Stimulated activated CD8-positive, alpha-beta memory T cell treated with anti-CD3 and anti-CD28 coated beads, Interleukin-2, amount 100 ng/mL, for 48 hours (primary cell): ENCODE measurements around the gene LCP2.
"Not testable (repeated sequence)": the region's sequence is repeated elsewhere in the genome, so short reads cannot be mapped to it uniquely, and the experiment has no call there.

Experiments
- DNase-seq, 2 donors: peaks; one replicate each; pipeline ENCODE4 v3.0.0-alpha.2; 2020; ENCODE audit warnings: low read depth in 2 of 2

The LCP2 gene

GRCh38 chr5:170248931-170249227 is 48.7 kb downstream of the LCP2 start:
- not testable (repeated sequence) for DNase-seq

DNA sequence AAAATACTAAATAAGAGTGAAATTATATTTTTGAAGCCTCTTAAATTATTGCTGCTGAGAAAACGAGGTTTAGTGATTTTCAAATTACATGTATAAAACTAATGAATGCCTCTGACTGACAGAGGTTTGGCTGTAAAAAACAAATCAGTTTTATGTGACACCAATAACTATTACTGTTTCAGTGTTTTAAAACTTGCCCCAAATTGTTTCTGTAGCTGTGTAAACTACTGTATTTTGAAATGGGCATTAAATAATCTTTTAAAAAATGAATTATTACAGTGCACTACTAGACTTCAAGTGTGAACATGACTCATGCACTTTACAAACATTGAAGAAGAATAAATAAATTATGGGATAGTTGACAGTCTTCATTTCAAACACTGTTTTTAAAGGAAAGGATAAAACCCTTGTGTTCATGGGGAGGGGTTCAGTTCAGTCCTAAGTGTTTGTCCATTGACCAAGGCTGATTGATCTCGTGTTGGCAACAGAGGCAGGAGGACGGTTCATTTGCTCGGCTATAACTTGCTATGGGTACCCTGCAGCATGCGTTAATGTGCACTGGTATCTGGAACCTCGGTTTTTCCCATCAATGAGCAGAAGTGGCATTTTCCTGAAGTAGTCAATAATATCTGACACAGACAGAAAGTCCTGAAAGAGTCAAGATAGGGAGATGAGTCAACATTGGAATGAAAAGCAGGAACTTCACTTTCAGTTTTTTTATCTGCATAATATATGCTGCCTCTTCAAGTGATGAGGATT is 49.2 kb downstream of the LCP2 start:
- DNase-seq, result no peak

DNA sequence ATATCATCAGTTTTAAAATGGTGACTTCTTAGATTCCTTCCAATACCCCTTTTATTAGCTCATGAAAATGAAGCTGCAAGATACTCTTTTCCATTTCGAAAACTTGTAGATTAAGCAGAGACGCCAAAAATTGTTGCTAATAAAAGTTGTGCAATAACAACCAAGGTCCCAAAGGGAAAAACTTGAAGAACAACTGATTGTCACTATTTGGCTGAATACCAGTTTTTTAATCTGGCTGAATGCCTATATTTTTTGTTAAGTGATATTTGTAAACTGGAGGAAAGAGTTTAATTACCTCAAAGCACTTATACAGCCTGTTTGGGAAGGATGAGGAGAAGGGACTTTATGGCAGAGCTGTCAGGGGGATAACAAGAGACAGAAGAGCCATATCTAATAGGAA is 50.2 kb downstream of the LCP2 start:
- DNase-seq, result no peak

DNA sequence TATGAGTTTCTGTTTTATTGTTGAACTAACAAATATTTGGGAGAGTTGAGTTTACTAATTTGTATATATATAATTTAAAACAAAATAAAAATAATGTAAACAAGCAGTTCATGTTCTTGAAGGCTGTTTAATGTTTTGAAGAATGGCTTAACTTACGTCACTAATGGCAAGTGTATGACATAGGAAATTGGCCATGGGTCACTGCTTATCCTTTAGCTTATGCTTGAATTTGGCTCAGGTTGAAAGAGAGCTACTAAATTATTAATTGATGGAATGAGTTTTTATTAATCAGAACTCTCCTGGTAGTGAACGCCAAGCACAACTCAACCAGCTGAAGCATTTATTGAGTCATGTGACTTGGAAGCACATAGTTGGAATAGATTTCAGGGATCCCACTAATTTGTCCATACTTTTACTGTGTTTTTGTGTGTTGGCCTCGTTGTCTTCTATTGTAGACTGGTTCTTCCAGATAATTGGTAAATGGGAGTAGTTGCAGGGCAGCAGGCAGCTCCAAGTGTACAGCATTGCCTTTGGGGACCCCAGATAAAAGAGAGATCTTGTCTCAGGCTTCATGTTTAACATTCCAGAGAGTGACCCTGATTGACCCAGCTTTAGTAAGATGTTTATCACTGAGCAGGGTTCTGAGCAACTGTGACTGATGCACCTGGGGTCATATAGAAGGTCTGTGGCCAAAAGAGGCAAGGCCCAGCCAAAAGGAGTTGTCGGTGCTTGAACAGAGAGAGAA is 51.3 kb downstream of the LCP2 start:
- no peak for DNase-seq

DNA sequence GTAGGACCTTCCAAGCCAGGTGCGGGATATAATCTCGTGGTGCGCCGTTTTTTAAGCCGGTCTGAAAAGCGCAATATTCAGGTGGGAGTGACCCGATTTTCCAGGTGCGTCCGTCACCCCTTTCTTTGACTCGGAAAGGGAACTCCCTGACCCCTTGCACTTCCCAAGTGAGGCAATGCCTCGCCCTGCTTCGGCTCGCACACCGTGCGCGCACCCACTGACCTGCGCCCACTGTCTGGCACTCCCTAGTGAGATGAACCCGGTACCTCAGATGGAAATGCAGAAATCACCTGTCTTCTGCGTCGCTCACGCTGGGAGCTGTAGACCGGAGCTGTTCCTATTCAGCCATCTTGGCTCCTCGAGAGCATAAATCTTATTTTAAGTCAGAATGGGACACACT is 52.1 kb downstream of the LCP2 start:
- not testable (repeated sequence) for DNase-seq

DNA sequence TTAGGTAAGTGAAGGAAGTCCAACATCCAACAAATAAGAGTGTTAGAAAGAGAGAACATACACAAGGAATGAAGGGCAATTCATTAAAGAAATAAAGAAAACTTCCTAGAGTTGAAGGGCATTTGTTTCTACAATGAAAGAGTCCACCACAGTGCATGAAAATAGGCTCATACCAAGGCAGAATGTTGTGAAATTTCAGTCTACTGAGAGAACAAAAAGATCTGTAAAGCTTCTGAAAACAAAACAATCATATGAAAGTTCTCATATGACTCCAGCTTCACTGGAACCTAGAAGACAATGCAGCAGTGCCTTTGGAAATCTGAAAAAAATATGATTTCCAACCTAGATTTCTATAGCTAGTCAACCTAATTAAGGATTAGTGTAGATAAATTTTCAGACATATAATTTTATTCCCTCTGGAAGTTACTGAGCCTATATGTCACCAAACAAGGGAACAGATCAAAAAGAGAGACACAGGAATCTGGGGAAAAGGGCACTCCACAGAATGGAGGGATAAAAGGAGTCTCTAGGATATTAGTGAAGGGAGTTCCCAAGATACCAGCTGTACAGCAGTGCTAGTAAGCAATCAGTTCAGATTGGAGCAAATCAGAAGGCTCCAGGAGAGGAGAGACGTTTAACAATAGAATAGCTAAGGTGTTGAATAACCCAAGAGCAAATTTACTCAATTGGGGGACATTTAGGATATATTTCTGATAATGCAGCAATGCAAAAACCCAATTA is 59.0 kb downstream of the LCP2 start:
- DNase-seq, result no peak

DNA sequence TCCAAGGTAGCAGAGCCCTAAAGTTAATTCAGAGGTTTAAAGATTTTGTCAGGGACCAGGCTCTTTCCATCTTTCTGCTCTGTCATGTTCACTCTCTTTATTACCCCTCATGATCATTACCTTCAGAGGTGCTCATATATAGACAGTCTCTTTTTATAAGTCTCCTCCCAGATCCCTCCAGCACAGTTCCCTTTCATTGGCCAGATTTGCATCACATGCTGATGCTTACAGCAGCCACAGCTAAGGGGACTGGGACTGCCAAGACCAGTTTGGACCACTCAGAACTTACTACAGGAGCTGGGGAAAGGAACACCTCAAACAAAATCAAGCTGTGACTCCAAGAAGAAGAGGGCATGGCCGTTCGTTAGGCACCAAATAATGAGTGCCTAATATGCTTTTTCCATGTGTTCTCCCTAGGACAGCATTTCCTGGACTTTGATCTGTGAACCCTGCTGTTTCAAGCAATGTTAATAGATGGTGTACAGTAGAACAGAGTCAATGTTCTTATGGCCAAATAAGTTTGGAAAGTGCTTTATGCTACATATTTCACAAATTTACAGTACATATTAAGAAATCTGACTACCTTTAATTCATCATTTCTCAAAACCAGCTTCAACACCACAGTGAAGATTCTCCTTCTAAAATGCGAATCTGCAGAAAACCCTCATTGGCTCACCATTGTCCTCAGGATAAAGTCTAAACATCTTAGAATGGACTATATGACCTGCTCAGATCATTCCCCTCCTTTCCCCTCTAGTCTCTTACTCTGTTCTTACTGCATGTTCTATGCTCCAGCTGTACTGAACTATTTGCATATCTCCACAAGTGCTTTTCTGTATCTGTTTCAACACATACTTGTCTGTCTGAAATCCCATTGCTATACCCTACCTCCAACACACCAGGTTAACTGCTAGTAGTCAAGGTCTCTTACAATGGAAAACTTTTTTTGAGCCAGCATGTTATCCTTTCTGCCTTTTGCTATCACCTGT is 61.4 kb downstream of the LCP2 start:
- no peak for DNase-seq

DNA sequence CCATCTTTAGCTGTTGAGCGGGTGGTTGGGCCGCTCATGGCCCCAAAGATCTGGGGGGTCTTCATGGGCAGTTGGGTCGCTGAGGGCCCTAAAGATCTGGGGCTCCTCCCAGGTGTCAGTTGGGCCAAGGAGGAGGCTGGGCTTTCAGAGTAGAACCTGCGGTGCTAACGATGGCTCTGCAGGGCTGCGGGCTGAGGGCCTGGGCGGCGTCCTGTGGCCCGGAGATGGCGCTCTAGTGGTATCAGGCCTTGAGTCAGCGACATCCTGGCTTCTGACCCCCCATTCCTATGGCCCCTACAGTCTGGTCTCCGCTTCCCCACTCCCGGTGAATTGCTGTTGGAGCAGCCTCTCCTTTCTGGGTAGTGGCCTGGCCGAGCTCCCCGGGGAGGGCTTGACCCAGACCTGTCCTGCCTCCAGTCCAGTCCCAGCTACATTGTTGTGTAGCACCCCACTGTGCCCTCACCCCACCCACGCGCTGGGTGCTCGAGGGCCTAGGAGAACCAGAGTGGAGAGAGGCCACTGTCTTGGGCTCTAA is 64.2 kb downstream of the LCP2 start:
- no peak for DNase-seq

DNA sequence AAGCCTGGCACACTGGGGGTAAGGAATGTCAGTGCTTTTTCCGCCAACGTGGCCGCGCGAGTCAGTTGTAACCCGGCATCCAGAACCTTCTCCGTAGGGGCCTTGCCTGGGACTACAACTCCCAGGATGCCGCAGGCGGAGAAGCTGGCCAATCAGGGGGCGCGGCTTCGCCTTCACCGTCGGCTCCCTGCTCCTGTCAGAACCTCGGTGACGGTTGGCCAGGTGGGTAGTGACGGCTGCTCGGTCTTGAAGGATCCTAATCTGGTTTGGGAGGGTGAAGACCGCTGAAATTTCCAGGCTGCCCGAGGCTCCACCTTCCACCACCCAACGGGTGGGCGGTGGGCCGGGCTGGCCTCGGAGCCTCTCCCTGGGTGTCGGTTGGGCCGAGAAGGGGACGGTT is 64.8 kb downstream of the LCP2 start, which contains the start of gene C5orf58:
Gene C5orf58, plus strand, starts transcription at position 200 of the 400 bp plus-strand sequence. CDS start 1,992 bp downstream, outside the sequence.
- no peak for DNase-seq

DNA sequence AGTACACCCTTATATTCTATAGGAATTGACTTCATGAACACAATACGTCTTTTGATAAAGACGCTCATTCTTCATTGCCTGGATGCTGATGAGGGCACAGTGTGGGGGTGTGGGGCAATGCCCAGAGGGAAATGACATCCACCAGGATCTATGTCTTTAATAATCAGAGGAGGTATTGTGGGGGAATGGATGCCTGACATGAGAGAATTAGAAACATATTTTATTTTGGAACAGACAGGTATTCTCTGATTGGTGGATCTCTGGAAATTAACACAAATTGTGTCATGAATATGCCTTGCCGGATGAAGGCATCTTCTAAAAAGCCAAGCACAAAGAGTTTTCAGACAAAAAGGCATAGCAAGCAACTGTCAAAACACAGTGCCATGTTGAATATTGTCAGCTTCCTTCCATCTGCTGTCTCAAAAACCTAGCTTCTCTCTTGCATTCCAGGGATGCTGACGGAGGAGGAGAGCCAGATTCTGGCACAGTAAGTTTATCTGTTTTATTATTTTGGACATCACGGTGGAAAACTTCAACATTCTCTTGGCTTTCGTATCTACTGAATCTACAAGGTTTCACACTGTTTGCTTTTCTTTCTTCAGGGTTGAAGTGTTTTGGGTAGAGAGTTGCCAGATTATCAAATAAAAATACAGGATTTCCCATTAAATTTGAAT is 68.7 kb downstream of the LCP2 start:
- no peak for DNase-seq

GRCh38 chr5:170226661-170227060 is 70.9 kb downstream of the LCP2 start:
- no peak for DNase-seq

DNA sequence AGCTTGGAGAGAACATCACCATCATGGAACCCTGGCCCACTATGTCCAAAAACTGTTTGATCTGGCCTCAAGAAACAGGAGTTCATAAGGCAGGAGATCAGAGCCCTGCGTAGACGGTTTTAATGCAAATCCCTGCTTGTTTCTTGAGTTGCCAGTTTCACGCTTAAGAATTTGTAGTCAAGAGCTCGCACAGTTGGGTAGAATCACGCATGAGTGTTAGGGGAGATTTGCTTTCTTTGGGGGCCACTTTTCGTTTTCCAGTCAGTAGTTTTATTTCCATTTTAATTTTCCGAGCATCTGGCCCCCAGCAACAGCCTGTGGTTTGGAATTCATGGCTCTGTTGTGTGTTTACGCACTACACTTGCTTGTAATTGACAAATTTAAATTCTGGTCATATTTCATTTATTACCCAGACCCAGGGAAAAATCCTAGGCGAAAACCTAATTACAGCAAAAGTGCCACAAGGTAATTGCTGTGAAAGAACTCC is 71.4 kb downstream of the LCP2 start:
- DNase-seq, result no peak

DNA sequence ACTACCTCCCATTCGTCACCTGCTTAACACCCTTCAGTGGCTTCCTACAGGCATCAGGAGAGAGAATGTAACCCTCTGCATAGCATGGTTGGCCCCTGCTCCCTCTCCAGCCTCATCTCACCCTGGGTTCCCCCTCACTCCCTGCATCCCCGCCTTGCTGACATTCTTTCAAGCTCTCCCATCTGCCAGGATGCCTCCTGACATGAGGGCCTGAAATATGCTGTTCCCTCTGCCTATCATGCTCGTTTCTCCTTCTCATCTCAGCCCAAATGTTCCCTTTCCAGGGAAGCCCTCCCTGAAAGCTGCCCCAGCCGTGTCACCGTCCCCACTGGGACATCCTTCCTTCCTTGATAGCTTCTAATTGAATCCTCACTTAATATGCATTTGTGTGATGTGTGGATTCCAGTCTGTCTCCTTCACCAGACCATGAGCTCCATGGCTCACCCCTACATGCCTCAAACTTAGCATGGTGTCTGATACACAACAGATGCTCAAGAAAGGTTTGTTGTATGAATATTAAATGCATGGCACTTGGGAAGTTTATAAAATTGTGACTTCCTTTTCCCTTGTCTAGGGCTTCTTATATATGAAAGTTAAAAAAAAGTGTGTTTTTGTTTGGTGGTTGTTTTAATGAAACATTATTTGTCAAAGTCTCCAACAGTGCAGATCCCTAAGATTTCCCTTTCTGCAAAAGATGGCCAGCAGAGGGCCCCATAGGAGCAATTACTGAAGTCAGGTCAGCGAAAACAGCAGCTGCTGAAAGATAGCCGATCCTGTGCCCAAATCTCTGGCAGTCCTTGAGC is 72.0 kb downstream of the LCP2 start:
- DNase-seq, result peak; percentile 56 to 65

- DNase-seq, result no peak
Measured at GRCh38 chr5:170223906-170224305, 73.7 kb downstream of the LCP2 start.

- no peak for DNase-seq
Measured at GRCh38 chr5:170223360-170223759, 74.2 kb downstream of the LCP2 start.

GRCh38 chr5:170221327-170221741 is 76.2 kb downstream of the LCP2 start:
- no peak for DNase-seq

- no peak for DNase-seq
Measured at GRCh38 chr5:170220191-170220590, 77.4 kb downstream of the LCP2 start.

GRCh38 chr5:170219615-170220014 is 78.0 kb downstream of the LCP2 start:
- DNase-seq, result no peak

GRCh38 chr5:170218726-170219125 is 78.9 kb downstream of the LCP2 start:
- no peak for DNase-seq

DNA sequence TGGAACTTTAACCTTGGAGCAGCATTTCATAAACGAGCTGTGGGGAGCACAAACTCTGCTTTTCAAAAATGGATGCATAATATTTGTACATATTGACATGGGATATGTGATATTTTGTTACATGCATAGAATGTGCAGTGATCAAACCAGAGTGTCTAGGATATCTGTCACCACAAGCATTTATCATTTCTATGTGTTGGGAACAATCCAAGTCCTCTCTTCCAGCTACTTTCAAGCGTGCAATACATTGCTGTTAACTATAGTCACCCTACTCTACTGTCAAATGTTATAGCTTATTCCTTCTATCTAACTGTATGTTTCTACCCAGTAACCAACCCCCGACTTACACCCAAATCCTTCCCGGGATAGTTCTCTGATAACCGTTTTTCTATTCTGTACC is 79.7 kb downstream of the LCP2 start:
- no peak for DNase-seq
